ENCODE results near the gene PCOLCE2. TPM values are rescaled to one million over a fixed set of nuclear protein-coding genes. Genes with fewer than 3 reads are reported as not detected.

PCOLCE2 gene
- total and polyA plus RNA-seq, 2 of the 8 experiments (the other 6 are each of a cell fraction or from before 2014, with no cell fraction given) = 11.1 to 12.6 TPM

DNA sequence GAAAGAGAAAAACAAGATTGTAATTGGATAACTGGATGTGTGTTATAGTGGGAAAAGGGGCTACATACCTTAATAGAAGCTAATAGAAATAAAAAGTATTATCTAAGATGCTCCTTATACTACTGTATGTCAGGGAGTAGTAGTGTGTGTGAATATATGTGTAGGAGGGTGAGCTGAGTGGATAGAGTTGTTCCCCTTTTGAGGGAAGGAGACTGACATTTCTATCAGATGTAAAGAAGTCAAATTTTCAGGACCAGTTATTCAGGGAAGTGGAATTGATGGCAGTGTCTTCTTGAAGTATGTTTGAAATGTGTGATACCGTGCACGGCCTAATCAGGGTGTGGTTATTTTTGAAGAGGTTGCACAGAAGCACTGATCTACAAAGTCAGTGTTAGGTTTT lies 49.1 kb downstream of the PCOLCE2 start (continued):
- TF ChIP-seq, protein P1, sequence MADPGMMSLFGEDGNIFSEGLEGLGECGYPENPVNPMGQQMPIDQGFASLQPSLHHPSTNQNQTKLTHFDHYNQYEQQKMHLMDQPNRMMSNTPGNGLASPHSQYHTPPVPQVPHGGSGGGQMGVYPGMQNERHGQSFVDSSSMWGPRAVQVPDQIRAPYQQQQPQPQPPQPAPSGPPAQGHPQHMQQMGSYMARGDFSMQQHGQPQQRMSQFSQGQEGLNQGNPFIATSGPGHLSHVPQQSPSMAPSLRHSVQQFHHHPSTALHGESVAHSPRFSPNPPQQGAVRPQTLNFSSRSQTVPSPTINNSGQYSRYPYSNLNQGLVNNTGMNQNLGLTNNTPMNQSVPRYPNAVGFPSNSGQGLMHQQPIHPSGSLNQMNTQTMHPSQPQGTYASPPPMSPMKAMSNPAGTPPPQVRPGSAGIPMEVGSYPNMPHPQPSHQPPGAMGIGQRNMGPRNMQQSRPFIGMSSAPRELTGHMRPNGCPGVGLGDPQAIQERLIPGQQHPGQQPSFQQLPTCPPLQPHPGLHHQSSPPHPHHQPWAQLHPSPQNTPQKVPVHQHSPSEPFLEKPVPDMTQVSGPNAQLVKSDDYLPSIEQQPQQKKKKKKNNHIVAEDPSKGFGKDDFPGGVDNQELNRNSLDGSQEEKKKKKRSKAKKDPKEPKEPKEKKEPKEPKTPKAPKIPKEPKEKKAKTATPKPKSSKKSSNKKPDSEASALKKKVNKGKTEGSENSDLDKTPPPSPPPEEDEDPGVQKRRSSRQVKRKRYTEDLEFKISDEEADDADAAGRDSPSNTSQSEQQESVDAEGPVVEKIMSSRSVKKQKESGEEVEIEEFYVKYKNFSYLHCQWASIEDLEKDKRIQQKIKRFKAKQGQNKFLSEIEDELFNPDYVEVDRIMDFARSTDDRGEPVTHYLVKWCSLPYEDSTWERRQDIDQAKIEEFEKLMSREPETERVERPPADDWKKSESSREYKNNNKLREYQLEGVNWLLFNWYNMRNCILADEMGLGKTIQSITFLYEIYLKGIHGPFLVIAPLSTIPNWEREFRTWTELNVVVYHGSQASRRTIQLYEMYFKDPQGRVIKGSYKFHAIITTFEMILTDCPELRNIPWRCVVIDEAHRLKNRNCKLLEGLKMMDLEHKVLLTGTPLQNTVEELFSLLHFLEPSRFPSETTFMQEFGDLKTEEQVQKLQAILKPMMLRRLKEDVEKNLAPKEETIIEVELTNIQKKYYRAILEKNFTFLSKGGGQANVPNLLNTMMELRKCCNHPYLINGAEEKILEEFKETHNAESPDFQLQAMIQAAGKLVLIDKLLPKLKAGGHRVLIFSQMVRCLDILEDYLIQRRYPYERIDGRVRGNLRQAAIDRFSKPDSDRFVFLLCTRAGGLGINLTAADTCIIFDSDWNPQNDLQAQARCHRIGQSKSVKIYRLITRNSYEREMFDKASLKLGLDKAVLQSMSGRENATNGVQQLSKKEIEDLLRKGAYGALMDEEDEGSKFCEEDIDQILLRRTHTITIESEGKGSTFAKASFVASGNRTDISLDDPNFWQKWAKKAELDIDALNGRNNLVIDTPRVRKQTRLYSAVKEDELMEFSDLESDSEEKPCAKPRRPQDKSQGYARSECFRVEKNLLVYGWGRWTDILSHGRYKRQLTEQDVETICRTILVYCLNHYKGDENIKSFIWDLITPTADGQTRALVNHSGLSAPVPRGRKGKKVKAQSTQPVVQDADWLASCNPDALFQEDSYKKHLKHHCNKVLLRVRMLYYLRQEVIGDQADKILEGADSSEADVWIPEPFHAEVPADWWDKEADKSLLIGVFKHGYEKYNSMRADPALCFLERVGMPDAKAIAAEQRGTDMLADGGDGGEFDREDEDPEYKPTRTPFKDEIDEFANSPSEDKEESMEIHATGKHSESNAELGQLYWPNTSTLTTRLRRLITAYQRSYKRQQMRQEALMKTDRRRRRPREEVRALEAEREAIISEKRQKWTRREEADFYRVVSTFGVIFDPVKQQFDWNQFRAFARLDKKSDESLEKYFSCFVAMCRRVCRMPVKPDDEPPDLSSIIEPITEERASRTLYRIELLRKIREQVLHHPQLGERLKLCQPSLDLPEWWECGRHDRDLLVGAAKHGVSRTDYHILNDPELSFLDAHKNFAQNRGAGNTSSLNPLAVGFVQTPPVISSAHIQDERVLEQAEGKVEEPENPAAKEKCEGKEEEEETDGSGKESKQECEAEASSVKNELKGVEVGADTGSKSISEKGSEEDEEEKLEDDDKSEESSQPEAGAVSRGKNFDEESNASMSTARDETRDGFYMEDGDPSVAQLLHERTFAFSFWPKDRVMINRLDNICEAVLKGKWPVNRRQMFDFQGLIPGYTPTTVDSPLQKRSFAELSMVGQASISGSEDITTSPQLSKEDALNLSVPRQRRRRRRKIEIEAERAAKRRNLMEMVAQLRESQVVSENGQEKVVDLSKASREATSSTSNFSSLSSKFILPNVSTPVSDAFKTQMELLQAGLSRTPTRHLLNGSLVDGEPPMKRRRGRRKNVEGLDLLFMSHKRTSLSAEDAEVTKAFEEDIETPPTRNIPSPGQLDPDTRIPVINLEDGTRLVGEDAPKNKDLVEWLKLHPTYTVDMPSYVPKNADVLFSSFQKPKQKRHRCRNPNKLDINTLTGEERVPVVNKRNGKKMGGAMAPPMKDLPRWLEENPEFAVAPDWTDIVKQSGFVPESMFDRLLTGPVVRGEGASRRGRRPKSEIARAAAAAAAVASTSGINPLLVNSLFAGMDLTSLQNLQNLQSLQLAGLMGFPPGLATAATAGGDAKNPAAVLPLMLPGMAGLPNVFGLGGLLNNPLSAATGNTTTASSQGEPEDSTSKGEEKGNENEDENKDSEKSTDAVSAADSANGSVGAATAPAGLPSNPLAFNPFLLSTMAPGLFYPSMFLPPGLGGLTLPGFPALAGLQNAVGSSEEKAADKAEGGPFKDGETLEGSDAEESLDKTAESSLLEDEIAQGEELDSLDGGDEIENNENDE (IDR thresholded peaks at IDR 0.05; ENCODE audit: insufficient replicate concordance, low read length) = no peak
- no peak for TF ChIP-seq NANOG (IDR thresholded peaks at IDR 0.05; ENCODE audit: insufficient read depth, low read depth, low read length, poor library complexity, severe bottlenecking)
- TF ChIP-seq, protein P2, sequence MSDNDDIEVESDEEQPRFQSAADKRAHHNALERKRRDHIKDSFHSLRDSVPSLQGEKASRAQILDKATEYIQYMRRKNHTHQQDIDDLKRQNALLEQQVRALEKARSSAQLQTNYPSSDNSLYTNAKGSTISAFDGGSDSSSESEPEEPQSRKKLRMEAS (IDR thresholded peaks at IDR 0.05) = no peak

Data from H1 (cell line).